PFSK-1 (cell line): ENCODE data around the gene GNB1.

Experiments
- FOXP2 ChIP-seq: optimal IDR thresholded peaks from 2 replicates; pipeline ENCODE3; 2011; ENCODE audit warnings: borderline replicate concordance, control low read depth, inconsistent platforms; ENCODE audit not compliant: insufficient read depth; ENCODE audit errors: extremely low read length, extremely low read depth
- POLR2AphosphoS5 ChIP-seq: IDR thresholded peaks from 2 replicates; pipeline ENCODE4 v1.6.1; 2012; ENCODE audit warnings: low read depth, mild to moderate bottlenecking, control low read depth, low read length, moderate library complexity
- SIN3A ChIP-seq: IDR thresholded peaks from 2 replicates; pipeline ENCODE4 v1.6.1; 2012; ENCODE audit warnings: mild to moderate bottlenecking, low read length, moderate library complexity, borderline replicate concordance; ENCODE audit not compliant: insufficient read depth
- TAF1 ChIP-seq: IDR thresholded peaks from 2 replicates; pipeline ENCODE4 v1.6.1; 2012; ENCODE audit warnings: low read length, control low read depth, borderline replicate concordance; ENCODE audit not compliant: insufficient read depth
- TF ChIP-seq, protein P1 (sequence below), 2 experiments: IDR thresholded peaks; 2 replicates each; pipeline versions ENCODE4 v1.6.1 to v1.8.0; 2011 to 2012; ENCODE audit warnings: low read depth in 2 of 2, low read length in 2 of 2, control low read depth in 1 of 2, inconsistent platforms in 1 of 2, mild to moderate bottlenecking in 1 of 2, moderate library complexity in 1 of 2; ENCODE audit not compliant: insufficient read depth in 1 of 2

The GNB1 gene

DNA sequence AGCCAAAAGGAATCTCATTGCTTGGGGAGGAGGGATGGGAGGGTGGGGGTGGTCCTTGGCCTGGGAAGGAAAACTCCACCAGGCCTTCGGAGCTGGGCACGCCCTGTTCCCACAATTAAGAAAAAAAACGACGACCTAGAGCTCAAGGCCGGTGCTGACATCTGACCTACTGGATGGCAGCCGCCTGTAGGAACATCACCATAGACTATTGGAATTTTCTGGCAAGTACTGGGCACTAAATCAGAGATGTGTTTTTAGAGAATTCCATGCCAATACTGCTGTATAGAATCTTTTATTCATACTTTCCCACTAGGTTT is 113.3 kb downstream of the GNB1 start:
- no peak for TF ChIP-seq SIN3A
- TF ChIP-seq FOXP2 = no peak
- no peak for TF ChIP-seq TAF1
- no peak for TF ChIP-seq POLR2AphosphoS5
- TF ChIP-seq, protein P1, sequence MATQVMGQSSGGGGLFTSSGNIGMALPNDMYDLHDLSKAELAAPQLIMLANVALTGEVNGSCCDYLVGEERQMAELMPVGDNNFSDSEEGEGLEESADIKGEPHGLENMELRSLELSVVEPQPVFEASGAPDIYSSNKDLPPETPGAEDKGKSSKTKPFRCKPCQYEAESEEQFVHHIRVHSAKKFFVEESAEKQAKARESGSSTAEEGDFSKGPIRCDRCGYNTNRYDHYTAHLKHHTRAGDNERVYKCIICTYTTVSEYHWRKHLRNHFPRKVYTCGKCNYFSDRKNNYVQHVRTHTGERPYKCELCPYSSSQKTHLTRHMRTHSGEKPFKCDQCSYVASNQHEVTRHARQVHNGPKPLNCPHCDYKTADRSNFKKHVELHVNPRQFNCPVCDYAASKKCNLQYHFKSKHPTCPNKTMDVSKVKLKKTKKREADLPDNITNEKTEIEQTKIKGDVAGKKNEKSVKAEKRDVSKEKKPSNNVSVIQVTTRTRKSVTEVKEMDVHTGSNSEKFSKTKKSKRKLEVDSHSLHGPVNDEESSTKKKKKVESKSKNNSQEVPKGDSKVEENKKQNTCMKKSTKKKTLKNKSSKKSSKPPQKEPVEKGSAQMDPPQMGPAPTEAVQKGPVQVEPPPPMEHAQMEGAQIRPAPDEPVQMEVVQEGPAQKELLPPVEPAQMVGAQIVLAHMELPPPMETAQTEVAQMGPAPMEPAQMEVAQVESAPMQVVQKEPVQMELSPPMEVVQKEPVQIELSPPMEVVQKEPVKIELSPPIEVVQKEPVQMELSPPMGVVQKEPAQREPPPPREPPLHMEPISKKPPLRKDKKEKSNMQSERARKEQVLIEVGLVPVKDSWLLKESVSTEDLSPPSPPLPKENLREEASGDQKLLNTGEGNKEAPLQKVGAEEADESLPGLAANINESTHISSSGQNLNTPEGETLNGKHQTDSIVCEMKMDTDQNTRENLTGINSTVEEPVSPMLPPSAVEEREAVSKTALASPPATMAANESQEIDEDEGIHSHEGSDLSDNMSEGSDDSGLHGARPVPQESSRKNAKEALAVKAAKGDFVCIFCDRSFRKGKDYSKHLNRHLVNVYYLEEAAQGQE (IDR thresholded peaks at IDR 0.05; ENCODE audit: insufficient read depth in 1 of 2, low read depth in 2 of 2, low read length in 2 of 2) = no peak

DNA sequence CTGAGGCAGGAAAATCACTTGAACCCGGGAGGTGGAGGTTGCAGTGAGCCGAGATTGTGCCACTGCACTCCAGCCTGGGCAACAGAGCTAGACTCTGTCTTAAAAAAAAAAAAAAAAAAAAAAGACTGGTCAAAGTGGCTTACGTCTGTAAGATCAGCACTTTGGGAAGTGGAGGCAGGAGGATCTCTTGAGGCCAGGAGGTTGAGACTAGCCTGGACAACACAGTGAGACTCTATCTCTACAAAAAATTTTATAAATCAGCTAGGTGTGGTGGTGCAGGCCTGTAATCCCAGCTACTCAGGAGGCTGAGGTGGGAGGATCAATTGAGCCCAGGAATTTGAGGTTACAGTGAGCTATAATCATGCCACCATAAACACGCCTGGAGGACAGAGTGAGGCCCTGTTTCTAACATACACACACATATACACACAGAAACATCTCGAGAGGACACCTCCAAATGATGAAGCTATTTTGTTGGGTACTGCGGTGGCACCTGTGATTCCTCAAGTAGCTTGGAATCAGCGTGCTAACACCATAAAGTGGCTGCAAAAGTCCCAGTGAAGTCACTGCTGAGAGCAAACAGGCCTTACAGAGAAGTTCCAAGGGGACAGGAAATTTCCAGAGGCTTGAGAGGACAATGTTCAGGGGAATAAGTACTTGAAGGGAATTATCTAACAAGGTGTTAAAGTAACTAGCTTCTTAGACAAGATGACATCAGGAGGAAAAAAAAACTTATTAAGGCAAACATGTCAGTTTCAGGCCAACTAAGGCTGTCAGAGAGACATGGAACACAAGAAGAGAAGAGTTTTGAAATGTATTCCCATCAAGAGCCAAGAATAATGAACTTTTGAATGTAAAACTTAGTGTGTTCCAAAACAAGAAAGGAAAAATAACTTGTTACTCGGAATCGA is 114.0 kb downstream of the GNB1 start:
- TF ChIP-seq TAF1 (no peak), POLR2AphosphoS5 (no peak), SIN3A (no peak), FOXP2 (no peak)
- TF ChIP-seq, protein P1 (IDR thresholded peaks at IDR 0.05; ENCODE audit: insufficient read depth in 1 of 2, low read depth in 2 of 2, low read length in 2 of 2) = no peak

DNA sequence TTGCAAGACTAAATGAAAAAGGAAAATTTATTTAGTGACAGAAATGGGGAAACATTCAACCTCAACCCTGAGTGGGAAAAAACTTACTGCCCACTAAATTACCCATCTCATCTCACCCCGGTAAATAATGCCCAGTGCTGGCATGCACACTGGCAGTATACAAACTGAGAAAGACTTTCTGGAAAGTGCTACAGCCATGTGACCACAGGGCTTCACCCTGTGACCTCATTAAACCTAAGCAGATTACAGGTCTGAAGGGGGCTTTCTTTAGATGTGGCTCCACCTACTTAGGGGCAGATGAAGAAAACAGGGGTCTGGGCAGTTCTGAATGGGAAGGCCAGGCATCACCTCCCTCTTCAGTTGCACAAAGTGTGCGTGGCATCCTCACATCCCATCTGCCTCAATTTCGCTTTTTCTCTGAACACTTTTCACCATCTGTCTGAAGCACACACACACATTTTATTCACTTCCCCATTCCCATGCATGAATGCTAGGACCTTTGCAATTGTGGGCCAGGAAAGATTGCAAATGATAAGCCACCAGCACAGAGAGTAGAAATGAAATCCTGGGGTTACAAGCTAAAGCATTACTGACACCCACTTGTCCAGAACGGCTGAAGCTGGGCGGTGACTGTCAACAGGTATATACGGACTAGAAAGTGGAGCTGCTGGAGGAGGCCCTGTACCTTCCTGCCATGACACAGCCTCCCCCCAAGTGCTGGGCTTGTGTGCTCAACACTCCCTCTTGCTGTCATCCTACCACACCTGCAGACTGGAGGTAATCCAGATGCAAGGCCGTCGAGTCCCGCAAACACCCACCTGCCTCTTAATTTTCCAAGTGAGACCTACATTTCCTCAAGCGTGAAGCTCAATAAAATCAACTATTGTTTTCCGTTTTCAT is 115.3 kb downstream of the GNB1 start:
- no peak for TF ChIP-seq POLR2AphosphoS5
- TF ChIP-seq, protein P1 (IDR thresholded peaks at IDR 0.05; ENCODE audit: insufficient read depth in 1 of 2, low read depth in 2 of 2, low read length in 2 of 2) = no peak

DNA sequence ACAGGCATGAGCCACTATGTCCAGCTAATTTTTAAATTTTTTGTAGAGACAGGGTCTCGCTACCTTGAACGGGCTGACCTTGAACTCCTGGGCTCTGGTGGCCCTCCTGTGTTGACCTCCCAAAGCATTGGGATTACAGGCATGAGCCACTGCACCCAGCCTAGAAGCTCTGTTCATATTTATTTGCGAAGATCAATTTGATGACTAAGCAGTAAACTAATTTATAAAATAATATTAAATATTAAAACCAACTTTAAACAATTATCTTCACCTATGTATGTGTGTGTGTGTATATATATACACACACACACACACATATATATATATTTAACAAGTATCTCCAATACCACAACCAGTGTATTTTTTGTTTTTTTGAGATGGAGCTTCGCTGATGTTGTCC is 117.0 kb downstream of the GNB1 start:
- TF ChIP-seq, protein P1 (IDR thresholded peaks at IDR 0.05; ENCODE audit: insufficient read depth in 1 of 2, low read depth in 2 of 2, low read length in 2 of 2) = no peak
- TF ChIP-seq SIN3A = no peak
- no peak for TF ChIP-seq POLR2AphosphoS5
- TF ChIP-seq TAF1 = no peak
- TF ChIP-seq FOXP2 = no peak
